AG10803 (cell line): ENCODE measurements around the gene CBY2.

ENCODE experiments used
- DNase-seq: peaks from one replicate; pipeline ENCODE4 v3.0.0; 2010; ENCODE audit warnings: low read depth
- H3K4me3 ChIP-seq: 2 replicates; pipeline ENCODE4 v1.5.1; 2011; ENCODE audit warnings: mild to moderate bottlenecking, low read length, control low read depth
- TF ChIP-seq, protein P1 (sequence below): conservative IDR thresholded peaks from 2 replicates; pipeline ENCODE4 v1.5.1; 2011; ENCODE audit warnings: mild to moderate bottlenecking, low read length, control low read depth, inconsistent platforms

CBY2 gene

DNA sequence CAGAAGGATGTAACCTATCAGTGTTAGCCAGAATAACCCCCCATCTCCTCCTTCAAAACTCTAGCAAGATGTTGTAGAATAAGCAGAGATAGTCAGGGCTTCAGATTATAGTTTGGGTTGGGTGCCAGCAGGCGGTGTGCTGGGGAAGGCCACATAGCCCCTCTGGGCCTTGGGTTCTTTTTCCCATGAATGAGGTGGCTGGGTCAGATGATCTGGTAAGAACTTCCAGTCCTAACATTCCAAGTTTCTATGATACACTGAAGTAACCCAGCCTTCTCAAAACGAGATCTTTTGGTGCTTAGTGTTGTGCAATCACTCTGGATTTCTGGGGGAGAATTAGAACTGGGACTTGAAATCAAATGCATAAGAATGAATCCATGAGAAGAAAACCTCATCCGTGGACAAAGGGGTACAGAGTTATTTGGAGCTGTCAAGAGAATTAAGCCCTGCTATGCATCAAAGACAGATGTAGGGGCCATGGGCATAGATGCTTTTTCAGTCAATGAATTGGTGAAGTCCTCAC lies 810 bp downstream of the CBY2 start:
- H3K4me3 ChIP-seq: no peak overlapping the region
- DNase-seq: no peak
- TF ChIP-seq, protein P1, sequence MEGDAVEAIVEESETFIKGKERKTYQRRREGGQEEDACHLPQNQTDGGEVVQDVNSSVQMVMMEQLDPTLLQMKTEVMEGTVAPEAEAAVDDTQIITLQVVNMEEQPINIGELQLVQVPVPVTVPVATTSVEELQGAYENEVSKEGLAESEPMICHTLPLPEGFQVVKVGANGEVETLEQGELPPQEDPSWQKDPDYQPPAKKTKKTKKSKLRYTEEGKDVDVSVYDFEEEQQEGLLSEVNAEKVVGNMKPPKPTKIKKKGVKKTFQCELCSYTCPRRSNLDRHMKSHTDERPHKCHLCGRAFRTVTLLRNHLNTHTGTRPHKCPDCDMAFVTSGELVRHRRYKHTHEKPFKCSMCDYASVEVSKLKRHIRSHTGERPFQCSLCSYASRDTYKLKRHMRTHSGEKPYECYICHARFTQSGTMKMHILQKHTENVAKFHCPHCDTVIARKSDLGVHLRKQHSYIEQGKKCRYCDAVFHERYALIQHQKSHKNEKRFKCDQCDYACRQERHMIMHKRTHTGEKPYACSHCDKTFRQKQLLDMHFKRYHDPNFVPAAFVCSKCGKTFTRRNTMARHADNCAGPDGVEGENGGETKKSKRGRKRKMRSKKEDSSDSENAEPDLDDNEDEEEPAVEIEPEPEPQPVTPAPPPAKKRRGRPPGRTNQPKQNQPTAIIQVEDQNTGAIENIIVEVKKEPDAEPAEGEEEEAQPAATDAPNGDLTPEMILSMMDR: no peak

DNA sequence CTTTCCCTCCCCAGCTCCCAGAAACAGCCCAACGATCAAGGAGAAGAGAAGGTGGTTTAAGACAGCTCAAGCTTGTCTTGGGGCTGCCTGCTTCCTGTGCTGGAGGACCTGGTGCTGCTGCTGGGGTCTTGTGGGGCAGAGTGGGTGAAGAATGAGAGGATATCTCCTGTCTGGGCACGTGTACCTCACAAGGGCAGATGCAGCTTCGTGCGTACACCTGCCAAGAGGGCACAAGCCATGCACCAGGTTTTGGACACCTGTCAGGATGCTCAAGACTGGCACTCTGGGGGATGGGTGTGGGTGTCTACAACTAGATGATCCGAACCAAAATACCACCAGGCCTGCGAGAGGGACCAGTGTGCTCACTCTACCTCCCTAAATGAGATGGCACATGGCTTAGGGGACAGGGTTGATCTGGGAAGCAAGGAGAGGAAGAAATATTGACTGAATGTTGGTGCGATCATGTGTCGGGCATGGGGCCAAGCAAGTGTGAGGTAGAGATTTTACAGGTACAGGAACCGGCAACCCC lies 2.2 kb downstream of the CBY2 start:
- TF ChIP-seq, protein P1: no peak
- no peak for DNase-seq
- H3K4me3 ChIP-seq: no peak overlapping the region

- H3K4me3 ChIP-seq: no peak overlapping the region
- no peak for DNase-seq
- TF ChIP-seq, protein P1: no peak
Observed at GRCh38 chr13:45704854-45705695, 3.0 kb downstream of the CBY2 start.

DNA sequence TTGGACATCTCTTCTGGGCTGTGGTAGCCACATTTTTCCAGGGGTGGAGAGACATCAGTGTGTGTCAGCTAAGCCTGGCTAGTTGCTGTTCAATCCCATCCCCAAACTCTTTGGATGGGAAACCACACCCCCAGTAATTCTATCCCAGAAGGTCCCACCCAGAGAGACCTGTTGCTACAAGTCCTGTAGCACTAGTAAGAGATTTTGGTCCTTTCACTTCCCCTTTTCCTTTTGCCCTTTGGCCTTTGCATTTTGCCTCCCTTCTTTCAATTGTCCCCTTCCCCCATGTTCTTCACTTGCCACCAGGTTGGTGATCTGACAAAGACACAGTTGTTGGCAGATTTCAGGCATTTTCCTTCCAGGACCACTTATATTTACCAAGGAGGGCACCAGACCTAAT lies 3.8 kb downstream of the CBY2 start:
- no peak for DNase-seq
- TF ChIP-seq, protein P1: no peak

DNA sequence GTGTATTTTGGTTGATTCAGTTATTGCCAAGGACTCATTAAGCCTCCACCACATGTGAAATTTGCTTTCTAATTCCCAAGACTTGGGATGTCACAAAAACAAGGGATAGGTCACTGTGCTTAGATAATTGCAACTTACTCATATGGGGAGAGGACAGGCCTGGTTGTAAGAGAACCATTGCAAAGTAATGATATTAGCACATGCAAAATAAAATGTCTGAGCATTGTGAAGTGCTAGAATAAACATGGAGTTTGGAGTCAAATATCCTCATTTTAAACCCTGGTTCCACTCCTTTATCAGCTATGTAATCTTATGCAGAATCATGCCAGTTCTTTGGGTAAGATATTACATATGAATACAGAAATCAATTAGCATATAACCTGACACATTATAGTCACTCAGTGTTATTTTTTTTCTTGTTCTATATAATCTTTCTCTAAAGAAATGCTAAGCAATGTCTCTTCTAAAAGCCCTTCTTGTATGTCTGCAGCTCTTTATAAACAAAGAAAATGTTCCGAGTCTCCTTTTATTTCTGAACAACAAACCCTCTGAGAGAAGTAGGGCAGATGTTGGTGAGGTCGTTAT lies 5.5 kb downstream of the CBY2 start:
- TF ChIP-seq, protein P1: no peak
- no peak overlapping the region for H3K4me3 ChIP-seq
- no peak for DNase-seq

More for the DNA sequence above, 3.8 kb downstream of the CBY2 start:
- no peak overlapping the region for H3K4me3 ChIP-seq

GRCh38 chr13:45711951-45712350 lies 9.8 kb downstream of the CBY2 start:
- TF ChIP-seq, protein P1: no peak
- H3K4me3 ChIP-seq: no peak overlapping the region
- no peak for DNase-seq
